Measurements from ENCODE around the gene HAVCR2. TPM values are rescaled to one million over a fixed set of nuclear protein-coding genes. Genes with fewer than 3 reads are reported as not detected.

The HAVCR2 gene
- total and polyA plus RNA-seq, 8 donors, result 0.72 to 10.3 (median 1.0) TPM

- no peaks in the 10 kb centered on the region for H3K9me3 ChIP-seq
- no peak overlapping the region for H3K4me3 ChIP-seq
- DNase-seq (no peak), FAIRE-seq (no peak), ATAC-seq (no peak)
- intact Hi-C loops (cut with DNase I), result no loop called here
- no peaks in the 10 kb centered on the region for H3K4me1 ChIP-seq
- no peaks in the 10 kb centered on the region for H3K36me3 ChIP-seq
- no peak for TF ChIP-seq CTCF (IDR thresholded peaks at IDR 0.05)
- 9 to 14% methylated on average over 1 of the region's 1 CpG for WGBS, 2 donors
- H3K27me3 ChIP-seq, result no peaks in the 10 kb centered on the region
- no peak overlapping the region for H3K27ac ChIP-seq
Measured at GRCh38 chr5:157132281-157132612, 23.4 kb upstream of the HAVCR2 start.

DNA sequence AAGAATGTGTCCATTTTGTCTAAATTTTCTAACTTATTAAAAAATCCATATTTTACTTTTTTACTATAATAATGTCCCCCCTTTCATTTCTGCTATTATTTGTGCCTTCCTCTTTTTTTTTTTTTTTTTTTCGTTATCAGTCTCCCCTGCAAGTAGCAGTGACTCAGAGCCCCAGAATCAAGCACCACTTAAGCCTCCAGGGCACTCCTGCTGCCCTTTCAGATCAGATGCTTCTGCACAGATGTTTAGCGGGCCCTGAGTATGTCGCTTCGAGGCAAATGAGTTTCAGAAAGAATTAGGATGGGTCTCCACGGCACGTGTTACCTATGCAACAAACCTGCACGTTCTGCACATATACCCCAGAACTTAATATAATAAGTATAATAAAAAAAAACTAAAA is 22.1 kb upstream of the HAVCR2 start:
- no peak for TF ChIP-seq CTCF (IDR thresholded peaks at IDR 0.05)
- no peaks in the 10 kb centered on the region for H3K27me3 ChIP-seq
- no peak for DNase-seq
- ATAC-seq, result no peak
- no peaks in the 10 kb centered on the region for H3K36me3 ChIP-seq
- no peak for FAIRE-seq
- WGBS, 2 donors, result 64 to 75% methylated on average over 7 of the region's 7 CpGs
- no peak overlapping the region for H3K27ac ChIP-seq
- no peaks in the 10 kb centered on the region for H3K9me3 ChIP-seq
- intact Hi-C loops (cut with DNase I), result no loop called here
- H3K4me1 ChIP-seq, result no peaks in the 10 kb centered on the region
- H3K4me3 ChIP-seq, result no peak overlapping the region

GRCh38 chr5:157121709-157122108 is 12.9 kb upstream of the HAVCR2 start:
- Histone ChIP-seq H3K9me3 (no peaks in the 10 kb centered on the region), H3K27me3 (no peaks in the 10 kb centered on the region), H3K27ac (no peak overlapping the region), H3K4me3 (no peak overlapping the region), H3K36me3 (no peaks in the 10 kb centered on the region), H3K4me1 (no peaks in the 10 kb centered on the region)
- no peak for FAIRE-seq
- TF ChIP-seq CTCF (IDR thresholded peaks at IDR 0.05), result no peak
- no peak for ATAC-seq
- DNase-seq, result no peak
- intact Hi-C loops (cut with DNase I), result no loop called here

DNA sequence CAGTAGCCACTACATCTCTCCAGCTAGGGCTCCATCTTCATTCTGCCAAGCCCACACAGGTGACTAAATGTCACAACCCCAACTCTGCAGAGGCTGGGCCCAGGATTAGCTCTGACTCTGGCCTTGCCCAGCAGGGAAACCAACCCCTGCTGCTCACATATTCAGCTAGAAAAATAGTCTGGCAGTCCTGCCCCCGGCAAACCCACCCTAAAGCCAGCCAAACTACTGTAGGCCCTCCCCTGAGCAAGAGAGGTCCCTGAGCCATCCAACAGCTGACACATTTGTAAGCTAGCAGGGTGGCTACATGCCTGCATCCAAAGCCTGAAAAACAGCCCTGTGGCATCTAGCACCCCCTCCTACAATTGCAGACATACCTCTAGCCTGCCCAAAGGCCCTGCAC is 11.3 kb upstream of the HAVCR2 start:
- Histone ChIP-seq H3K36me3 (no peaks in the 10 kb centered on the region), H3K27ac (no peak overlapping the region), H3K9me3 (no peaks in the 10 kb centered on the region), H3K4me1 (no peaks in the 10 kb centered on the region), H3K27me3 (no peaks in the 10 kb centered on the region), H3K4me3 (no peak overlapping the region)
- 68 to 86% methylated on average over 1 of the region's 1 CpG for WGBS, 2 donors
- DNase-seq, result no peak
- no peak for FAIRE-seq
- no peak for TF ChIP-seq CTCF (IDR thresholded peaks at IDR 0.05)
- intact Hi-C loops (cut with DNase I), result no loop called here
- ATAC-seq, result no peak

- no peak for ATAC-seq
Measured at GRCh38 chr5:157116483-157116954, 7.7 kb upstream of the HAVCR2 start.

More at GRCh38 chr5:157116483-157116954, 7.7 kb upstream of the HAVCR2 start:
- H3K4me1 ChIP-seq, result no peaks in the 10 kb centered on the region
- DNase-seq (no peak), FAIRE-seq (no peak)
- TF ChIP-seq CTCF (IDR thresholded peaks at IDR 0.05), result no peak
- H3K27ac ChIP-seq, result no peak overlapping the region
- H3K36me3 ChIP-seq, result no peaks in the 10 kb centered on the region
- no peaks in the 10 kb centered on the region for H3K27me3 ChIP-seq
- H3K9me3 ChIP-seq, result no peaks in the 10 kb centered on the region
- WGBS, 2 donors, result 75 to 77% methylated on average over 6 of the region's 6 CpGs
- intact Hi-C loops (cut with DNase I), result no loop called here
- no peak overlapping the region for H3K4me3 ChIP-seq
